GM12878 (cell line): ENCODE results near the gene TIMM29. TPM values are rescaled to one million over a fixed set of nuclear protein-coding genes. Genes with fewer than 3 reads are reported as not detected.

Experiments used
- ATAC-seq: fragments of 200-7000 bp; cut with Tn5 transposase; 3 replicates; pipeline ENCODE4 v1.9.1; 2020; ENCODE audit warnings: mild to moderate bottlenecking, moderate library complexity
- BruUV-seq: library from RNA; stranded (reverse); fragments of 400-500 nt; replicated peaks from 2 replicates; lab custom pipeline; 2021; lab: Mats Ljungman, UMichigan
- CTCF ChIA-PET: fragments of 300-600 bp; sonication (Branson Sonifier 250); formaldehyde crosslinking; extraction: SDS; loops from one replicate; lab custom pipeline; 2021; ENCODE audit warnings: inconsistent platforms; lab: Yijun Ruan, JAX
- POLR2A ChIA-PET: fragments of 350-600 bp; formaldehyde crosslinking; extraction: SDS; loops from one replicate; lab custom pipeline; 2021; ENCODE audit warnings: inconsistent platforms; lab: Charles Lee
- RAD21 ChIA-PET: fragments of 300-600 bp; sonication (Branson Sonifier 250); formaldehyde crosslinking; loops from one replicate; lab custom pipeline; 2023; ENCODE audit warnings: antibody characterized with exemption; ENCODE audit not compliant: unreplicated experiment; lab: Charles Lee
- SMC1A ChIA-PET: fragments of 300-600 bp; sonication (Branson Sonifier 250); formaldehyde crosslinking; loops from one replicate; lab custom pipeline; 2023; ENCODE audit not compliant: unreplicated experiment, uncharacterized antibody; lab: Charles Lee
- DNase-seq: peaks from one replicate; pipeline ENCODE4 v3.0.0-alpha.2; 2011; ENCODE audit warnings: low read depth, low spot score
- FAIRE-seq: peaks from 3 replicates; lab custom pipeline; 2011; peaks lifted over from hg19 to GRCh38; lab: Jason Lieb, UNC
- H2AFZ ChIP-seq: 2 replicates; pipeline ENCODE4 v1.6.0; 2011; ENCODE audit warnings: low read depth, low read length, control low read depth; ENCODE audit not compliant: control insufficient read depth
- H3K27ac ChIP-seq: 2 replicates; pipeline ENCODE4 v1.5.1; 2011; ENCODE audit warnings: control low read depth; ENCODE audit not compliant: control insufficient read depth, insufficient read depth
- H3K27me3 ChIP-seq, 2 experiments: replicated peaks in 1 of 2; 2 replicates each; pipeline versions ENCODE4 v1.6.0 to v1.6.1; 2011; ENCODE audit warnings: low read length in 1 of 2; ENCODE audit not compliant: control insufficient read depth in 2 of 2, insufficient read depth in 2 of 2
- H3K36me3 ChIP-seq, 2 experiments: 2 replicates each; pipeline ENCODE4 v1.5.1; 2011; ENCODE audit warnings: low read length in 1 of 2; ENCODE audit not compliant: control insufficient read depth in 2 of 2, insufficient read depth in 2 of 2
- H3K4me1 ChIP-seq: 2 replicates; pipeline ENCODE4 v1.6.1; 2011; ENCODE audit warnings: mild to moderate bottlenecking, low read length, moderate library complexity, mixed read lengths; ENCODE audit not compliant: control insufficient read depth, insufficient read depth
- H3K4me2 ChIP-seq: 2 replicates; pipeline ENCODE4 v1.6.0; 2011; ENCODE audit warnings: control low read depth; ENCODE audit not compliant: control insufficient read depth, insufficient read depth
- H3K4me3 ChIP-seq: fragments of 200-600 bp; sonication (generic); 2 replicates; pipeline ENCODE4 v1.5.1; 2016
- H3K79me2 ChIP-seq: 2 replicates; pipeline ENCODE4 v1.6.0; 2011; ENCODE audit warnings: low read length; ENCODE audit not compliant: control insufficient read depth, insufficient read depth
- H3K9ac ChIP-seq: 2 replicates; pipeline ENCODE4 v1.8.0; 2011; ENCODE audit warnings: low read length, control low read depth, mixed read lengths; ENCODE audit not compliant: control insufficient read depth, insufficient read depth
- H3K9me3 ChIP-seq: replicated peaks from 3 replicates; pipeline ENCODE4 v1.5.1; 2011; ENCODE audit warnings: mild to moderate bottlenecking, low read length; ENCODE audit not compliant: control insufficient read depth, insufficient read depth
- H4K20me1 ChIP-seq: 2 replicates; pipeline ENCODE4 v1.6.0; 2011; ENCODE audit not compliant: control insufficient read depth, insufficient read depth
- BHLHE40 ChIP-seq, 2 experiments: fragments of 450-650 bp in 1 of 2; IDR thresholded peaks; 2 replicates each; pipeline ENCODE4 v1.6.1; 2011 to 2017; ENCODE audit warnings: low read depth in 2 of 2, borderline replicate concordance in 1 of 2, improper control_type of control experiment in 1 of 2, low read length in 1 of 2, mild to moderate bottlenecking in 1 of 2
- BMI1 ChIP-seq: fragments of 450-650 bp; IDR thresholded peaks from 2 replicates; pipeline ENCODE4 v1.6.1; 2016; ENCODE audit warnings: mild to moderate bottlenecking, moderate library complexity, borderline replicate concordance
- EED ChIP-seq: sonication (generic); IDR thresholded peaks from 2 replicates; pipeline ENCODE4 v1.6.1; 2016; ENCODE audit warnings: antibody characterized with exemption, low read depth
- ELK1 ChIP-seq: IDR thresholded peaks from 2 replicates; pipeline ENCODE4 v1.6.1; 2012; ENCODE audit warnings: low read depth, low read length, improper control_type of control experiment
- HDGF ChIP-seq: fragments of 450-650 bp; IDR thresholded peaks from 2 replicates; pipeline ENCODE4 v1.6.1; 2016; ENCODE audit warnings: antibody characterized with exemption
- KLF5 ChIP-seq: fragments of 450-650 bp; IDR thresholded peaks from 2 replicates; pipeline ENCODE4 v1.6.1; 2014; ENCODE audit warnings: mild to moderate bottlenecking; ENCODE audit not compliant: partially characterized antibody
- NBN ChIP-seq: fragments of 450-650 bp; IDR thresholded peaks from 2 replicates; pipeline ENCODE4 v1.6.1; 2016
- NFIC ChIP-seq: IDR thresholded peaks from 2 replicates; pipeline ENCODE4 v1.6.1; 2012; ENCODE audit warnings: low read depth, mild to moderate bottlenecking, inconsistent platforms, low read length, moderate library complexity
- RCOR1 ChIP-seq: conservative IDR thresholded peaks from 2 replicates; pipeline ENCODE4 v1.6.1; 2012; ENCODE audit warnings: low read depth, low read length, improper control_type of control experiment
- SMAD1 ChIP-seq: fragments of 450-650 bp; IDR thresholded peaks from 2 replicates; pipeline ENCODE4 v1.6.1; 2018; ENCODE audit warnings: mild to moderate bottlenecking, low read depth; ENCODE audit not compliant: partially characterized antibody
- YBX1 ChIP-seq: fragments of 450-650 bp; IDR thresholded peaks from 2 replicates; pipeline ENCODE4 v1.6.1; 2016; ENCODE audit warnings: antibody characterized with exemption
- ZBED1 ChIP-seq: IDR thresholded peaks from 2 replicates; pipeline ENCODE4 v1.6.1; 2016; ENCODE audit warnings: borderline replicate concordance
- ZNF622 ChIP-seq: fragments of 450-650 bp; IDR thresholded peaks from 2 replicates; pipeline ENCODE4 v1.6.1; 2017; ENCODE audit warnings: mild to moderate bottlenecking, inconsistent platforms
- ZZZ3 ChIP-seq: IDR thresholded peaks from 2 replicates; pipeline ENCODE4 v1.6.1; 2011; ENCODE audit warnings: low read depth; ENCODE audit not compliant: control insufficient read depth, insufficient read length
- WGBS: methylation state at CpG from one replicate; pipeline ENCODE4 v1.1.6; 2016; ENCODE audit warnings: low lambda C conversion rate; ENCODE audit not compliant: insufficient replicate concordance, insufficient coverage; ENCODE audit errors: missing lambda C conversion rate; 5-methylcytosine and 5-hydroxymethylcytosine counted together
- in situ Hi-C: fragments of 300-500 bp; cut with MboI; formaldehyde crosslinking; loops from 9 replicates; pipeline ENCODE4 v1.14.3; 2018; ENCODE audit warnings: mixed read lengths
- intact Hi-C: fragments of 100-400 bp; cut with micrococcal nuclease; formaldehyde crosslinking; loops from one replicate; pipeline ENCODE4 v1.14.2; 2022; ENCODE audit not compliant: unreplicated experiment
- polyA plus RNA-seq, 11 experiments: library from polyadenylated mRNA; depleted of rRNA in 4 of 11; unstranded in 6 of 11; stranded (reverse) in 5 of 11; fragments of >200 nt; fragmentation: Nextera tagmentation in 4 of 11; fragmentation: Illumina TruSeq in 1 of 11; extraction: Ambion mirVana in 4 of 11; extraction: Trizol in 1 of 11; gene quantifications; 1 replicate in 1 of 11; 2 replicates in 10 of 11; pipeline versions ENCODE4 v1.2.1 to v1.2.3, GENCODE V29; 2011 to 2016; ENCODE audit warnings: inconsistent platforms in 2 of 11, missing spikeins in 2 of 11, low read depth in 1 of 11
- total RNA-seq, 4 experiments: library from RNA; depleted of rRNA in 3 of 4; stranded (reverse); fragments of >200 nt in 3 of 4; fragmentation: Illumina TruSeq in 1 of 4; extraction: Trizol in 1 of 4; gene quantifications; 2 replicates each; pipeline versions ENCODE4 v1.2.1 to v1.2.3, GENCODE V29; 2013 to 2021

TIMM29 gene
- total and polyA plus RNA-seq, 10 of the 15 experiments (the other 5 are each of a cell fraction or from before 2014, with no cell fraction given) = 2.4 to 27.9 (median 13.5) TPM

- no peak overlapping the region for H3K4me2 ChIP-seq
- WGBS = 90% methylated on average over 18 of the region's 20 CpGs
- RAD21 ChIA-PET = interaction anchor here (0.7 kb wide), 1 partner anchor 454 kb away, joined by 3 read pairs; no protein-coding TSS in a partner anchor
- H2AFZ ChIP-seq = no peak overlapping the region
- no peak for TF ChIP-seq BMI1
- TF ChIP-seq SMAD1 = no peak
- no peak for TF ChIP-seq HDGF
- TF ChIP-seq ZZZ3 = no peak
- TF ChIP-seq KLF5 = no peak
- no peak for TF ChIP-seq RCOR1
- no peak for TF ChIP-seq ZNF622
- TF ChIP-seq NFIC = no peak
- no peak for TF ChIP-seq BHLHE40 (IDR thresholded peaks at IDR 0.05; ENCODE audit: borderline replicate concordance in 1 of 2, low read depth in 2 of 2, low read length in 1 of 2)
- no peak for TF ChIP-seq YBX1
- TF ChIP-seq NBN = no peak
- TF ChIP-seq EED = no peak
- TF ChIP-seq ELK1 = no peak
- TF ChIP-seq ZBED1 = no peak
- H3K4me3 ChIP-seq = no peak overlapping the region
- no peak overlapping the region for H3K9ac ChIP-seq
- ATAC-seq (no peak), DNase-seq (no peak), FAIRE-seq (no peak)
- SMC1A ChIA-PET = interaction anchor here (0.6 to 2.0 kb wide), 3 partner anchors 8 to 57 kb away, joined by 3 to 7 read pairs (median 5); no protein-coding TSS in a partner anchor
- H3K79me2 ChIP-seq = peaks cover 63% of the 10 kb centered on the region
- no TSS peak for BruUV-seq
- H3K27ac ChIP-seq = no peak overlapping the region
- peaks cover 4 to 19% of the 10 kb centered on the region in 2 experiments; a peak in 3 of 4 replicates for H3K36me3 ChIP-seq
- intact Hi-C loops = no loop called here
- no peaks in the 10 kb centered on the region for H3K27me3 ChIP-seq
- peaks cover 4% of the 10 kb centered on the region; the same call in 1 of the 2 replicates for H4K20me1 ChIP-seq
- POLR2A ChIA-PET = interaction anchor here (0.7 kb wide), 2 partner anchors 22 to 50 kb away, joined by 3 to 7 read pairs; no protein-coding TSS in a partner anchor
- CTCF ChIA-PET = no interaction called here
- in situ Hi-C loops = no loop called here
- peaks cover 20% of the 10 kb centered on the region for H3K4me1 ChIP-seq
- no peaks in the 10 kb centered on the region for H3K9me3 ChIP-seq
Measured at GRCh38 chr19:10885201-10886169, 43.1 kb upstream of the TIMM29 start.
